ENCODE results near the gene ZRANB1.

The ZRANB1 gene

DNA sequence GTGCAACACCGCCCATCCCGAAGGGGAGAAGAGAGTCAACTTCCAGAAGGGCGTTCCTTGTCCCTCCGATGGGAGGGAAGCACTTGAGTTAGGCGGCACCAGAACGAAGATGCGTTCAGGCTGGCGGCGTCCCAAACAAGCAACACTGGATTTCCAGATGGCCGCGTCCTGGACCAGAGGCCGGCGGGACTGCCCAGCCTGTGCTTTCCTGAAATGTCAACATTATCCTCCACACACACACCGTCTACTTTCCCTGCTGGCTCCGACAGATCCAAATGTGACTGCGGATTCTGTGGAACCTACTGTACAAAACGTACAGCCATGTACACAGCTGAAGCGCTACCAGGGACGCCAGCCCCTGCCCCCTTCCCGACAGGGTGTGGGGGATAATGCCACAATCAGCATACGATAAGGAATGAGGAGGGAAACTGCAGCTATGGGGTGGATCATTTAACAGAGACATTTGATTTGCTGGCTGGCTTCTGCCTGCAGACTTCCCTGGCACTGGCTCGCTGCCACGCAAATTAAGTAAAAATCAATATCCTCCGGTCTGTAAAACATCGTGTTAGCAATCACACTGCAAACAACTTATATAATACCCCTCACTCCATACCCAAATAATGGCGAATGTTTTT, 82.1 kb downstream of the ZRANB1 start:
- DNase-seq, result no peak

DNA sequence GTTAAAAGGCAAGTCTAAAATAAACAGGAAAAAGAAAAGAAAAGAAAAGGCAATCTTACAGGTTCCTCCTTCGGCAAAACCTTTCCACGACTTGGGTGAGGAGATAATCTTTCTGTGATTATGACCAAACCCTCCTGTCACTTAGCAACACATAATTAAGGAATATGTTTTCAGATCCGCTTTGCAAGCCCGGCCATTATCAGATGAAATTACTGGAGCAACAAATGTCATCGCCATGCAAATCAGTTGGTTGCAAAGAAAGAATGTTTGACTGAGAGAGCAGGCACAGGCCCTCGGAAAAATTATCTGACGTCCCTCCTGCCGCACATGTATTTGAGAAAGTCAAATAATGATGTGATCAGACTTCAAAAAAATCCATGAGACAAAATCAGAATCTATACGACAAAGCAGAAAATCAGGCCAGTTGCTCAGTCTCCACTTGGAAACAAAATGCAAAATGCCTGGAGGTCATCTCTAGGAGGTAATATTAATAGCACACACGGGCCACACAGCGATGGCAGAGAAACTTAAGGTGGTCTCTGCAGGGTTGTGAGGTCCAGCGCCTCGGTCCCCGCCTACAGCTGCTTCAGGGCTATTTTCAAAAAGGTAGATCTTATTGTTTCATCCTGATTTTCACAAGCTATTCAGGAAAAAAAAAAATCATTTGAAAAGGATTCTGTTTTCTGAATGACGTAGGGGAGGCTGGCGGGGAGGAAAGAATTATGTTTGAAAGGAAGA, 82.7 kb downstream of the ZRANB1 start:
- DNase-seq, result no peak

DNA sequence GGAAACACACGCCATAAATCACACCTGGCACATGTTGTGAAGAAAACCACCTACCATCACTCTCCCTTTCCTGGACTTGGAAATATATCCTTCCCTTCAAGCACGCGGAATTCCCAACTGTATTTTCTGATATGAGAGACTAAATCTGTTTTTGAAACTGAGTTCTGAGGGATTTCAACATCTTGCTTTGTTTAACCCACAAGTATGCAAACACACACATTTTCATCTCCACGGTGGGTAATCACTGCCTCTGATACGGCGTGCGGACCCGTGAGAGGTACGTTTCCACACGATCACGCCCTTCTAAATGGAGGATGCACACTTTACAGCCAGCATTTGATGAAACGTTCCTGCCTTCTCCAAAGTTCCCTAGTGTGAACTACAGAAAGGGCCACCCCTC, 83.4 kb downstream of the ZRANB1 start:
- DNase-seq, result no peak

DNA sequence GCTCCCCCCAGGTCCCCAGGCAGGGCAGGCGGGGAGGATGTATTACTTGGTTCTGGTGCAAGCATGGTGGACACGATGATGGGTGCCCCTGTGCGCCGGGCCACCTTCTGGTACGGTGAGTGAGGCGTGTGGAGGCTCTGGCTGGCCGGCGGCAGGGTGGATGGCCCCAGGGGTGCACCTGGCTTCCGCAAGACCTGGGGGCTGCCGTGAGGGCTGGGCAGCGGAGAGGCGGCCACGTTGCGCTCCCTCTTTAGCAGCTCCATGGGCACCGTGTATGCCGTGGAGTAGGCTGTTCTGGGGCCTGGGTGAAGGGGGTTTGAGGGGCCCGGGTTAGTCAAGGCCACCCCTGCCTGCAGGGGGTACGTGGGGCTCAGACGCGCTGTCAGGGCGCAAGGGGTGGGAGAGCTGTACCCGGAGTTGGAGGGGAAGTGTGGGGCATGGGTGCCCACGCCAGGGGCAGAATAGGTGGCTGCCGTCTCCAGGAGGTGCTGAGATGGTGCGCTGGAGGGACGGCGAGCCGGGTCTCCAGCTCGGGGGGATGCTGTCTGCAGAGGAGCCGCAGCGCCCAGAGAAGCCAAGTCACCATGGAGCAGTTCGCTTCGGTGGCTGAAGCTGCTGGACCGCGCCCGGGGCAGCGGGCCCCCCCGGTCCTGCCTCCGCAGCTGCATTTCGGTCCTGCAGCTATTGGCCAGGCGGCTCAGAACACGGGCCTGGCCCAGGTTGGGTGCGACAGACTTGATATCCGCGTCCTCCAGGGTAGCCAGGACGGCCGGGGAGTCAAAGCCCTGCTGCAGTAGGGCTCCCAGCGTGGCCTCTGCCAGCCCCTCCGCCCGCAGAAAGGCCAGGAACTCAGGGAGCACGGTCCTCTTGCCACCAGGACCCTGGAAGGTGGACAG, 84.4 kb downstream of the ZRANB1 start:
- DNase-seq, result no peak

DNA sequence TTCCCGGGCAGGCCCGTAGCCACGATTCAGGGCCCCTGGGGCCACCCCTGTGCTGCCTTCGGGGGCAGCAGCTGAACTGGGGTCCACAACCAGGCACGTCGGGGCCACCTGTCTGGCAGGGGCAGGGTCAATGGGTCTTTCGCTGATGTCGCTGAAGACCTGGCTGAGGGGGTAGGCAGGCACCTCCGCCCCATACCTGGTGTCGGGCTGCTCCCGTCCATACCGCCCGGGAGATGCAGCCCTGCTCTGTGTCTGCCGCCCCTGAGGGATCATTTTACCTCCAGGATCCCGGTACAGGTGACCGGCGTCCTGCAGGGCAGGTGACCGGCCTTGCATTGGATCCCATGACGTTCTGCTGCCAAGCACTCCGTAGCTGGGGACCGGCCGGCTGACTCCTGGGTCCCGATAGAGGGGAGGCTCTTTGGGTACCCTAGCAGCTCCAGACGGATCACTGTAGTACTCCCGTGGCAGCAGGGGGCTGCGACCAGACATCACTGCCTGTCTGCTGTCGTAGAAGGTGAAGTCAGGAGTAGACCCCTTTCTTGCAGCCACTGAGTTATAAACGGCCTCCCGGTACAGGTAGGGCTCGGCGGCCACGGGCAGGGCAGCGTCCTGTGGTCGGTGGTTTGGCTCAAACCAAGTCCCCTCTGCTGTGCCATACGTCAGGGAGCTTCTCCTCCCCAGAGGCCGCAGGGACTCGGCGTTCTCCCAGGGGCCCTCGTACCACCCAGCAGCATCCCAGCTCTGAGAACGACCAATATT, 85.2 kb downstream of the ZRANB1 start:
- no peak for DNase-seq

DNA sequence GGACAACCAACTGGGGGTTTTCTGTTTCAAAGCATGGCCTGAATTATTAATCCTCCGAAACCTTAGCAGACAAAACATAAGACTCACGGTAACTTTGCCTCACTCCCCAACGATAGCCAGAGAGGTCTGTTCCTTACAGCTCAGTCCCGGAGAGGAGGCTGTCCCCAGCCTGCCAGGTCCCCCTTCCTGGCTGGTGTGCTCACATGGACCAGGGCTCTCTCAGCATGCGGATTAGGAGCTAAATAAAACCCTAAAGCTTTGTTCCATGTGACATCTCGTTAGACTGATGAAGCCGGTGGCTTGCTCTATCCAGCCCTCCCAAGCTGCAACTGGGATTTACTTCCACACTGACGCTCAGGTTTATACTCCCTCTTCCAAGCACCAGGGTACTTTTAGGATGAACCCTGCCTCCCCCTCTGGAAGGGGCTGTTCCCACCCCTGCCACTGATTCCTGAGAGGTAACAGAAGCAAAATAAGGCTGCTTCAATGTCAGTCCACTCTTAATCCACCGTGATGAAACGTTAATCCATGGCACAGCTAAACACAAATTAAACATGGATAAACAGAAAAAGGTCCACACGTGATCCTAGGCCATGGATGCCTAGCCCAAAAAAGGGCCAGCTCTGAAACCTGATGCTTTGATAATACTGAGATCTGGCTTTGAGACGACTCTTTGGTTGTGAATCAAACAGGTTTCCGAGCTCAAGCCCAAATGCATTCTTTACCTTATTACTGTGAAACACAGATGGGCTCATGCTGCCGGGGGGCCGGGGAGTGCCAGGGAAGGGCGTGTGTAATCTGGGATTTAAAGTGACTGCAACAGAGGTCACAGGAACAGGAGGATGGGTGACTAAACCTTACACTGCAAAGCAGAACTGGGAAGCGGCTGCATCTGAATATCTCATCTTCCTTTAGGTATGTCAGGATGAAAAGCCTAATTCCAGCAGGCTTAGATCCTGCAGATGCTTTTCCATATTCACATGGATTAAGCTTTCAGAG, 86.2 kb downstream of the ZRANB1 start:
- no peak for DNase-seq

DNA sequence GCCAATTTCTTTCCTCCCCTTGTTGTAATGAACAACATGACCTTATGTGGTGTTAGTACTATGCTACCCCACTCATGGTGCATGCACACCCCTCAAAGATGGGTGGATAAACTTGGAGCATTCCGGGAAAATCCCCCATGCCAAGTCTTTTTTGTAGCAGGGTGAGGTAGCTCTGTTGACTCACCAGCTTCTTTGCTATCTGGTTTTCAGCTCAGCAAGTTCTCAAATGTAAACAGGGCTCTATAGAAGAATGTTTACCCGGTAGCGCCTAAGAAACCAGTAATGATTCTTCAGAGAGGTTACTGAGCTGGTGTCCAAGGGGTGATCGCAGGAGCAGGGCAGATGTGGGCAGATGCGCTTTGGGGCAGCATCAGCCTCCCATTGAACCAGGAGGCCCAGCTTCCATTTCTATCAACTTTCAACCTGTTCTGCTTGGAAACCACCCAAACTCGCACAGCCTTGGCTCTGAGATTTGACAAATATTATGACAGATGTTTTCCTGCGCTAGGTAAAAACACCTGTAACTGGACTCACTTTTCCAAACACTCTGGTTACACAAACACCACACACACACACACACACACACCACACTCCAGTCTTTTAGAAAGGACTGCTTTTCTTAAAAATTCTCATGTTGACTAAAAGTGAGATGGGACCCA, 87.8 kb downstream of the ZRANB1 start:
- DNase-seq, result no peak

DNA sequence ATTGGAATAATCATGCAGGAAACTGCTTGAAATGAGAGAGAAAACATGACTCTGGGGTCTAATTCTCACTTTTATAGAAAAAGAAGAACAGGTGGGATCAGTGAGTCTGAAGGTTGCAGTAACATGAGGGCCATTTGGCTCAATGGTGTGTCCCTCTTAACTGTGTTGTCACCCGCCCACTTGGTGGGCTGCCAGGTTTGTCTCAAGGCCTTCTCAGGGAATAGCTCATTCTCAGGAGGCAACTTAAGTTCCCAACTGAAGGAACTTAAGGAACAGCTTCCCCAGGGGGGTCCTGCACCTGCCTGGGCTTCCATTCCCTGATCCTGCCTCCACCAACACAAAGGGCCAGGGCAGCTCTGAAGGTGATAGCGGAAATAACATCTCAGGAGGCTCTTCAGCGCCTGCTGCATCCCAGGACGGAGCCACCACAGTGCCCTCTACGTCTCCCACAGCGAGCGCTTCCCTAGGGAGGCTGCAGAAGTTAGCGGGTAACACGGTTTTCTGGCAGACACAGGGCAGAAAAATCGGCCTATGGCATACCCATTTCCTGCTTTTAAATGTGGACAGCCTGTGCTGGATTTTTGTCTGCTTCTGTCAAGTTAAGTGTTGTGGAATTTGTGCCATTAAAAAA, 88.8 kb downstream of the ZRANB1 start:
- DNase-seq, result no peak

DNA sequence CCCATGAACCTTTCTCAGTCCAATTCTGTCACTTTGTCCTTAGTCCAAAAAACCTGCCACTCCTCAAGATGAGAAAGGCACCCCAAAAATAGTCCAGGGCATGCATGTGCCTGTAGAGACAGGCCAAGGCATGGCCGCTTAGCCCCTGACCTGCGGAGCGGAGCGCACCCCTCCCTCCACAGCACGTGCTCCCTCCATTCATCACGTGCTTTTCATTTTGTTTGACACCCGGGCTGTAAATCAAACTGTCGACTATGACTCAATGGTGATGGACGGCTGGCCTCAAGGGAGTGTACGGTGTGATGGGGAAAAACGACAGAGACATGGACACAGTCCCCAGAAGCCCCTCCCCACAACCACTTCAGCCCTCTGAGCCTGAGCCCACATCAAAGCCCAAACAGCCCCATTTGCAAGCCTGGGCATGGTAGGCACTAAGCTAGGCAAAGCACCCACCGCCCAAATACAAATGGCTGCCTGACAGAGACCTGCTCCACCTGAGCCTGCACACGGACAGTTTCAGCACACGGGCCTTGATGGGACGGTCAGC, 90.6 kb downstream of the ZRANB1 start:
- DNase-seq, result no peak

DNA sequence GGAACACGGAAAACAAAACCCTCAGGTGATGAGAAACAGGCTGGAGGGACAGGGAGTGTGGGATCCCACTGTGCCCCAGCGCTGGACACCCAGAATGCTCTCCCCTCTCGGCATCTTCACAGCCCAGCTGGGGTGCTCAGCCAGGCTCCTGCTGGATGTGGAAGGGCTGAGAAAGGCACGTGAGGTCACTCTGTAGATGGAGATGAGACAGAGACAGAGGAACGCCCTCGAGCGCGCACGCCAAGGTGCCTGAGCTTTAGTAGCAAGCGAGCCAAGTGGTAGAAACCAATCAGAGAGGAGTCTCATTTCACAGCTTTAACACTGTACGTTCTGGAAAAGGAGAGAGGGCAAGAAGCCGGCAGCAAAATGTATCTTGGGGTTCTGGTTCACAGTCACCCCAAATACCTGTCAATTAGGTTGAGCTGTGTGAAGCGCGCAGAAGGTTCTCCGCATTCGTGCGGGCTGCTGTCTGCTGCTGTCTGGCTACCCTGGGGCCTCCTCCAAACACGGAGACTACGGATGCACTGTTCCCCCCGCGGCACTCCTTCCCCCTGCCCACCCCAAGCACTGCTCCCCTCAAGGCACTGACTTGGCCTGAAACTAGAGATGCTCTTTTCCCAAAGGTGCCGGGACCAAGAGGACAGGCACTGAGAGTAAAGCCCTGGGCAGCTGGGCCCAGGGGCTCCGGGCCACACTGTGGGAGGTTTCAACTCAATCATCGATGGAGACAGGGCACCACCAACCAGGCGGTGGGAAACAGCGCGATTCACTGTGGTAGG, 91.4 kb downstream of the ZRANB1 start:
- no peak for DNase-seq

DNA sequence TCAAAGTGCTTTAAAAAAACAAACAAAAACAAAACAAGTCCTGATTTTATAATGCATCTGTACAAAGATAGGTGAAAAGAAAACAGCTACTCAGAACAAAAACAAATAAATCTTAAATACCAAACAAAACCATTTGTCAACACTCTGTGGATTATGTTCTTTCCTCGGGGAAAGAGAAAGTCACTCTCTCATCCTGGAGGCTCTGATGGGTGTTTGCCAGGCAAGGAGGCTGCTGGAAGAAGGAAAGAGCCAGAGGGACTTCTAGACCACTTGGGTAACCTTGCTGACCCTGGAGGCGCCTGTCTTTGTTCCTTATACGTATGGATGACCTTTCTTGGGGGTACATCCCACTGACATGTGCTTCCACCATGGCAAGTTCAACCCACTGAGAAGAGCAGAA, 92.8 kb downstream of the ZRANB1 start:
- DNase-seq, result no peak

DNA sequence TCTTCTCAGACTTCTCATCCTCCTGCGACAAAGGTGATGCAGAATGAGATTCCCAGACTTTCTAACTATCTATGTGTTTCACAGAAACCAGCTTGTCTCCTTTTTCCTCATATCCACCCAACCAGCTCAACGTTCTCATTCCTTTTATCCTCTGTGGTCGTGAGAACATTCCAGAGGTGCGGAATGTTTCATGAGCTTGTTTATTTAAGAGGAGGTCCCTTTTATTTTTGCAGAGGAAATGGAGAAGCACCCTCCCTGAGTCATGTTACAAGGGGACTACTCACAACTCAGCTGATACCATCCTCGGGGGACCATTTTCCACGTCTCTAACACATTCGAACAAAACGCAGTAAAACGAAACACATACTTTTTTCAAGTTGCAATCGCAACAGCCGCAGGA, 93.2 kb downstream of the ZRANB1 start:
- no peak for DNase-seq

DNA sequence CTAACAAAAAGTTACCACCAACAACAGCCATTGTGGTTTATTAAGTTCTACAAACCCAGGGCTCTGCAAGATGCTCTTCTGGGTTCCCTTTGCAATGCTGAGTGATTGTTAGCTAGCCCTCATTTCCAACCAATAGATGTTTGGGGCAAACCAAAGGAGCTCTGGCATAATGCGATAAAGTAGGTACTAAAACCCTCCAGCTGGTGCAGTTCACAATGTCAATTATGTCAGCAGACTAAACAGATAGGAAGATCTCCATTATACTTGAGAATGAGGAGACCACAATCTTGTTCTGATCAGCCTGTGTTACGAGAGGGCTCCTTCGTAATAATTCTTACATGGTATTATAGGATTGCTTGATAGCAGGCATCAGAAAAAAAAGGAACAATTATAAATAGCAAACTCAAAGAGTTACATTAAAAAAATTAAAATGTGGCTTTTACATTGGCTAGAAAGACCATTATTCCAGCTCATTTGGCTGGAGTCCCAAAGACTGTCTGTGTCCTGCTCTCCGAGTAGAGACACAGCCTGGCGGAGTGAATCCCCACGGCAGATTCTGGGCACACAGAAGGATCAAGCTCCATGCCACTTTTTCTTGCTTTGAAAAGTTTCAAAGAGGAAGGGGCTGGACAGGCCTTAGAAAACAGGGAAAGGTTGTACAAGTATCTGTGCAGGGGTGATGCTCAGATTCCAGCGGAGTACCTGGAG, 93.8 kb downstream of the ZRANB1 start:
- DNase-seq, result no peak

DNA sequence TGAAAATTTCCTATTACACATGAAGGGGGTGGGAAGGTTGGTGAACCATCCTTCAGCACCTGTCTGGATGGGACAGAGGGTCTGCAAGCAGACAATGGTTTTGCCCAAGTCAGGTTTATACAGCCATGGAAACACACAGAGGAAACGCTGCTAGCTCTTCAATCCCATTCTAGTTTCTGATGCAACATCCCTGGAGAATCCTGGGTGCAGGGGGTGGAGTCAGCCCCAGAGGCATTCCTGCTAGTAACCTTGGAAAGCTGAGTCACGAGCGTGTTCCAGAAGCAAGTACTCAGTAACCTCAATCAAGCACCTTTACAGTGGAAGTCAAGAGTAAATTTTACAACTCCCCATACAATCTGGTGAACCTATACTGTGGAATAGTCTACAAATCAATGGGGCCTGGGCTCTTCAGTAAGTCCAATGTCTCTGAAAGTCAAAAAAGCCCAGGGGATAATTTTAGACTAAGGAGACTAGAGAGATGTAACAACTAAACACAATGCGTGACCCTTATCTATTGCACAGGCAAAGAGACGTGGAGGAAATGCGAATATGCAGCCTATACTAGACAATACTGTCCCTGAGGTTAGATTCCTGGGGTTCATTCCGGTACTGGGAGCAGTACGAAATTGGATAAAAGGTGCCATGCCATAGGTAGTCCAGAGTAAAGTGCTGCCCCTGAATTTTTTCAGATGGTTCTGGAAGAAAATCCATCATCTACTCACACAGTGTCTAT, 95.4 kb downstream of the ZRANB1 start:
- DNase-seq, result no peak
